ENCODE results near the gene BBS9. TPM values are rescaled to one million over a fixed set of nuclear protein-coding genes. Genes with fewer than 3 reads are reported as not detected.

BBS9 gene
- total and polyA plus RNA-seq, 4 donors: 3.5 to 37.2 (median 14.2) TPM

GRCh38 chr7:33444511-33444910 lies 315.1 kb downstream of the BBS9 start:
- Histone ChIP-seq H3K4me1 (ENCODE audit: control insufficient read depth in 1 of 2, insufficient read depth in 2 of 2, low read length in 2 of 2) (no peaks in the 10 kb centered on the region), H3K27ac (ENCODE audit: low read depth in 1 of 2, low read length in 2 of 2) (no peak overlapping the region), H3K4me3 (ENCODE audit: low read length in 2 of 2) (no peak overlapping the region), H3K36me3 (ENCODE audit: control insufficient read depth in 1 of 2, insufficient read depth in 2 of 2, low read length in 1 of 2) (no peaks in the 10 kb centered on the region), H3K27me3 (ENCODE audit: control insufficient read depth in 1 of 2, insufficient read depth in 2 of 2, low read length in 1 of 2) (no peaks in the 10 kb centered on the region), H3K9me3 (ENCODE audit: control insufficient read depth, low read length) (no peaks in the 10 kb centered on the region)
- ATAC-seq (ENCODE audit: low FRiP score) (no peak), DNase-seq (no peak)
- 64 to 65% methylated on average over 4 of the region's 4 CpGs for WGBS, 2 donors
- intact Hi-C loops (cut with DNase I): no loop called here

GRCh38 chr7:33446551-33446950 lies 317.2 kb downstream of the BBS9 start:
- ATAC-seq (ENCODE audit: low FRiP score) (no peak), DNase-seq (no peak)
- WGBS, 2 donors: 89 to 91% methylated on average over 3 of the region's 3 CpGs
- H3K27me3 ChIP-seq (ENCODE audit: control insufficient read depth in 1 of 2, insufficient read depth in 2 of 2, low read length in 1 of 2): no peaks in the 10 kb centered on the region
- no peaks in the 10 kb centered on the region for H3K36me3 ChIP-seq (ENCODE audit: control insufficient read depth in 1 of 2, insufficient read depth in 2 of 2, low read length in 1 of 2)
- no peaks in the 10 kb centered on the region for H3K4me1 ChIP-seq (ENCODE audit: control insufficient read depth in 1 of 2, insufficient read depth in 2 of 2, low read length in 2 of 2)
- no peak overlapping the region for H3K4me3 ChIP-seq (ENCODE audit: low read length in 2 of 2)
- intact Hi-C loops (cut with DNase I): no loop called here
- no peak overlapping the region for H3K27ac ChIP-seq (ENCODE audit: low read depth in 1 of 2, low read length in 2 of 2)
- H3K9me3 ChIP-seq (ENCODE audit: control insufficient read depth, low read length): no peaks in the 10 kb centered on the region

- WGBS, 2 donors: 26 to 35% methylated on average over 6 of the region's 6 CpGs
- DNase-seq (no peak), ATAC-seq (ENCODE audit: low FRiP score) (no peak)
- H3K4me3 ChIP-seq (ENCODE audit: low read length in 2 of 2): no peak overlapping the region
- H3K27ac ChIP-seq (ENCODE audit: low read depth in 1 of 2, low read length in 2 of 2): no peak overlapping the region
- intact Hi-C loops (cut with DNase I): no loop called here
- H3K36me3 ChIP-seq (ENCODE audit: control insufficient read depth in 1 of 2, insufficient read depth in 2 of 2, low read length in 1 of 2): no peaks in the 10 kb centered on the region
- no peaks in the 10 kb centered on the region for H3K9me3 ChIP-seq (ENCODE audit: control insufficient read depth, low read length)
- H3K4me1 ChIP-seq (ENCODE audit: control insufficient read depth in 1 of 2, insufficient read depth in 2 of 2, low read length in 2 of 2): no peaks in the 10 kb centered on the region
- H3K27me3 ChIP-seq (ENCODE audit: control insufficient read depth in 1 of 2, insufficient read depth in 2 of 2, low read length in 1 of 2): no peaks in the 10 kb centered on the region
These were observed 318.7 kb downstream of the BBS9 start for GRCh38 chr7:33448035-33448434.

GRCh38 chr7:33449847-33450246 lies 320.5 kb downstream of the BBS9 start:
- intact Hi-C loops (cut with DNase I): no loop called here
- 94 to 97% methylated on average over 5 of the region's 5 CpGs for WGBS, 2 donors
- H3K27me3 ChIP-seq (ENCODE audit: control insufficient read depth in 1 of 2, insufficient read depth in 2 of 2, low read length in 1 of 2): no peaks in the 10 kb centered on the region
- H3K4me1 ChIP-seq (ENCODE audit: control insufficient read depth in 1 of 2, insufficient read depth in 2 of 2, low read length in 2 of 2): no peaks in the 10 kb centered on the region
- H3K9me3 ChIP-seq (ENCODE audit: control insufficient read depth, low read length): no peaks in the 10 kb centered on the region
- no peak overlapping the region for H3K27ac ChIP-seq (ENCODE audit: low read depth in 1 of 2, low read length in 2 of 2)
- no peak overlapping the region for H3K4me3 ChIP-seq (ENCODE audit: low read length in 2 of 2)
- H3K36me3 ChIP-seq (ENCODE audit: control insufficient read depth in 1 of 2, insufficient read depth in 2 of 2, low read length in 1 of 2): no peaks in the 10 kb centered on the region
- DNase-seq: no peak
- no peak for ATAC-seq (ENCODE audit: low FRiP score)

GRCh38 chr7:33452805-33453502 lies 323.6 kb downstream of the BBS9 start:
- no peaks in the 10 kb centered on the region for H3K36me3 ChIP-seq (ENCODE audit: control insufficient read depth in 1 of 2, insufficient read depth in 2 of 2, low read length in 1 of 2)
- DNase-seq: no peak
- H3K4me1 ChIP-seq (ENCODE audit: control insufficient read depth in 1 of 2, insufficient read depth in 2 of 2, low read length in 2 of 2): no peaks in the 10 kb centered on the region
- ATAC-seq (ENCODE audit: low FRiP score): no peak
- H3K4me3 ChIP-seq (ENCODE audit: low read length in 2 of 2): no peak overlapping the region
- no peaks in the 10 kb centered on the region for H3K9me3 ChIP-seq (ENCODE audit: control insufficient read depth, low read length)
- no peaks in the 10 kb centered on the region for H3K27me3 ChIP-seq (ENCODE audit: control insufficient read depth in 1 of 2, insufficient read depth in 2 of 2, low read length in 1 of 2)
- no peak overlapping the region for H3K27ac ChIP-seq (ENCODE audit: low read depth in 1 of 2, low read length in 2 of 2)
- intact Hi-C loops (cut with DNase I): no loop called here
- WGBS, 2 donors: 68 to 79% methylated on average over 1 of the region's 1 CpG

- intact Hi-C loops (cut with DNase I): no loop called here
- Histone ChIP-seq H3K36me3 (ENCODE audit: control insufficient read depth in 1 of 2, insufficient read depth in 2 of 2, low read length in 1 of 2) (no peaks in the 10 kb centered on the region), H3K4me1 (ENCODE audit: control insufficient read depth in 1 of 2, insufficient read depth in 2 of 2, low read length in 2 of 2) (no peaks in the 10 kb centered on the region), H3K9me3 (ENCODE audit: control insufficient read depth, low read length) (no peaks in the 10 kb centered on the region), H3K27me3 (ENCODE audit: control insufficient read depth in 1 of 2, insufficient read depth in 2 of 2, low read length in 1 of 2) (no peaks in the 10 kb centered on the region), H3K4me3 (ENCODE audit: low read length in 2 of 2) (no peak overlapping the region), H3K27ac (ENCODE audit: low read depth in 1 of 2, low read length in 2 of 2) (no peak overlapping the region)
- 80 to 85% methylated on average over 6 of the region's 6 CpGs for WGBS, 2 donors
- DNase-seq: no peak
- no peak for ATAC-seq (ENCODE audit: low FRiP score)
These were observed 327.7 kb downstream of the BBS9 start for GRCh38 chr7:33457039-33457438.

GRCh38 chr7:33458581-33458980 lies 329.2 kb downstream of the BBS9 start:
- no peak for ATAC-seq (ENCODE audit: low FRiP score)
- WGBS, 2 donors: 86 to 95% methylated on average over 1 of the region's 1 CpG
- Histone ChIP-seq H3K4me3 (ENCODE audit: low read length in 2 of 2) (no peak overlapping the region), H3K36me3 (ENCODE audit: control insufficient read depth in 1 of 2, insufficient read depth in 2 of 2, low read length in 1 of 2) (no peaks in the 10 kb centered on the region), H3K27ac (ENCODE audit: low read depth in 1 of 2, low read length in 2 of 2) (no peak overlapping the region), H3K9me3 (ENCODE audit: control insufficient read depth, low read length) (no peaks in the 10 kb centered on the region), H3K27me3 (ENCODE audit: control insufficient read depth in 1 of 2, insufficient read depth in 2 of 2, low read length in 1 of 2) (no peaks in the 10 kb centered on the region), H3K4me1 (ENCODE audit: control insufficient read depth in 1 of 2, insufficient read depth in 2 of 2, low read length in 2 of 2) (no peaks in the 10 kb centered on the region)
- intact Hi-C loops (cut with DNase I): no loop called here
- DNase-seq: no peak

GRCh38 chr7:33459340-33459751 lies 330.0 kb downstream of the BBS9 start:
- ATAC-seq (ENCODE audit: low FRiP score): no peak
- 48 to 57% methylated on average over 1 of the region's 1 CpG for WGBS, 2 donors

GRCh38 chr7:33463131-33463530 lies 333.8 kb downstream of the BBS9 start:
- WGBS, 2 donors: 92 to 96% methylated on average over 2 of the region's 2 CpGs
- Histone ChIP-seq H3K27me3 (ENCODE audit: control insufficient read depth in 1 of 2, insufficient read depth in 2 of 2, low read length in 1 of 2) (no peaks in the 10 kb centered on the region), H3K4me3 (ENCODE audit: low read length in 2 of 2) (no peak overlapping the region), H3K4me1 (ENCODE audit: control insufficient read depth in 1 of 2, insufficient read depth in 2 of 2, low read length in 2 of 2) (no peaks in the 10 kb centered on the region), H3K36me3 (ENCODE audit: control insufficient read depth in 1 of 2, insufficient read depth in 2 of 2, low read length in 1 of 2) (no peaks in the 10 kb centered on the region), H3K27ac (ENCODE audit: low read depth in 1 of 2, low read length in 2 of 2) (no peak overlapping the region), H3K9me3 (ENCODE audit: control insufficient read depth, low read length) (no peaks in the 10 kb centered on the region)
- intact Hi-C loops (cut with DNase I): no loop called here
- no peak for DNase-seq
- ATAC-seq (ENCODE audit: low FRiP score): no peak

More at GRCh38 chr7:33459340-33459751, 330.0 kb downstream of the BBS9 start:
- Histone ChIP-seq H3K4me1 (ENCODE audit: control insufficient read depth in 1 of 2, insufficient read depth in 2 of 2, low read length in 2 of 2) (no peaks in the 10 kb centered on the region), H3K27me3 (ENCODE audit: control insufficient read depth in 1 of 2, insufficient read depth in 2 of 2, low read length in 1 of 2) (no peaks in the 10 kb centered on the region), H3K36me3 (ENCODE audit: control insufficient read depth in 1 of 2, insufficient read depth in 2 of 2, low read length in 1 of 2) (no peaks in the 10 kb centered on the region), H3K4me3 (ENCODE audit: low read length in 2 of 2) (no peak overlapping the region), H3K27ac (ENCODE audit: low read depth in 1 of 2, low read length in 2 of 2) (no peak overlapping the region), H3K9me3 (ENCODE audit: control insufficient read depth, low read length) (no peaks in the 10 kb centered on the region)
- DNase-seq: no peak
- intact Hi-C loops (cut with DNase I): no loop called here

All from aorta (tissue), 5 donors.